Stimulated activated CD8-positive, alpha-beta memory T cell treated with anti-CD3 and anti-CD28 coated beads, Interleukin-15, amount 100 ng/mL, for 1 hour (primary cell): Measurements from ENCODE around the gene ATXN2.
"Not testable (repeated sequence)": the region's sequence is repeated elsewhere in the genome, so short reads cannot be mapped to it uniquely, and the experiment has no call there.

ENCODE experiments used
- DNase-seq: peaks from one replicate; pipeline ENCODE4 v3.0.0-alpha.2; 2020; ENCODE audit warnings: low read depth

ATXN2 gene

DNA sequence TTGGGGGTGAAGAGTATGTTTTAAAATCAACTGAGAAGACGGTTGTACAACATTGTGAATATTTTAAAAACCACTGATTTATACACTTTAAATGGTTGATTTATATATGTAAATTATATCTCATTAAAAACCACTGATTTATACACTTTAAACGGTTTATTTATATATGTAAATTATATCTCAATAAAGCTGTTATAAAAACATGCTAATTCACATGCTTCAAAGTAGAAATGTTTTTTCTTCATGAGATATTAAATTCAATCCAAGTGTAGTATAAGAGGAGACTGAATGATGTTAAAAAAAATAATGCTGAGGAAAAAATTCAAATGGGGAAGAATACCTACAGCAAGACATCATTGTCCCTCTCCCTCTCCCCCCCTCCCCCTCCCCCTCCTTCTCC lies 92.9 kb downstream of the ATXN2 start:
- DNase-seq, result no peak

DNA sequence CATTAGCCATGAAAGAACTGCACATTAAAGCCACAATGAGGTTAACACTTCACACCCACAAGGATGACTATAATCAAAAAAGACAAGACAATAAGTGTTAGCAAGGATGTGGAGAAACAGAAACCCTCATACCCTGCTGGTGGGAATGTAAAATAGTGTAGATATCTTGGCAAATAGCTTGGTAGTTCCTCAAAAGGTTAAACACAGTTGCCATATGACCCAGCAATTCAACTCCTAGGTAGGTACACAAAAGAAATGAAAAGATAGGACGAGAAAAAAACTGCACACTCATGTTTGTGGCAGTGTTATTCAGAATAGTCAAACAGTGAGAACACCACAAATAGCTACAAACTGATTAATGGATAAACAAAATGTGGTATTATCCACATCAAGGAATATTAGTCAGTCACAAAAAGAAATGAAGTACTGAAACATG lies 93.5 kb downstream of the ATXN2 start:
- DNase-seq, result no peak

DNA sequence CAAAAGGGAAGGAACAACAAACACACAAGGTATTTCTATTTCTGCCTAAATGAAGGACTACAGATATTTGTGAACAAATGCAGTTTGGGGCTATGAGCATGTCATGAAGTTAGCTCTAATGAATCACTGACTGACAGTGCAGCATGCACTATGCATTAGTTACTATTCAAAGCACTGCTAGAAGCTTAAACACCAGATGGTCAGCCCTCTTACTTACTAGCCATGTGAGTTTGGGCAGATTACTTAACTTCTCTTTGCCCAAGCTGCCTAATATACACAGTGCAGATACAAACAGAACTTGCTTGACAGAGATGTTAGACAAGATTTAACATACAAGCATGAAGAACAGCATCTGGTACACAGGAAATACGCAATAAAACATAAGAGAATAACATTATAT lies 96.0 kb downstream of the ATXN2 start:
- no peak for DNase-seq

DNA sequence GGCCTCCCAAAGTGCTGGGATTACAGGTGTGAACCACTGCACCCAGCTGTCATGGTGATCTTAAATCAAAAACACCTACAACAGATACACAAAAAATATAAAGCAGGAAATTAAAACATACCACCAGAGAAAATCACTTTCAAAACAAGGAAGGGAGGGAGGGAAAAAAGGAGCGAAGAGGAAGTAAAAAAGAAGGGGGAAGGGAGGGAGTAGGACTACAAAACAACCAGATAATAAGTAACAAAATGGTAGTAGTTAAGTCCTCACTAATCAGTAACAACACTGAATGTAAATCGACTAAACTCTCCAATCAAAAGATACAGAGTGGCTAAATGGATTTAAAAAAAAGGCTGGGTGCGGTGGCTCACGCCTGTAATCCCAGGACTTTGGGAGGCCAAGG lies 104.4 kb downstream of the ATXN2 start:
- no peak for DNase-seq

DNA sequence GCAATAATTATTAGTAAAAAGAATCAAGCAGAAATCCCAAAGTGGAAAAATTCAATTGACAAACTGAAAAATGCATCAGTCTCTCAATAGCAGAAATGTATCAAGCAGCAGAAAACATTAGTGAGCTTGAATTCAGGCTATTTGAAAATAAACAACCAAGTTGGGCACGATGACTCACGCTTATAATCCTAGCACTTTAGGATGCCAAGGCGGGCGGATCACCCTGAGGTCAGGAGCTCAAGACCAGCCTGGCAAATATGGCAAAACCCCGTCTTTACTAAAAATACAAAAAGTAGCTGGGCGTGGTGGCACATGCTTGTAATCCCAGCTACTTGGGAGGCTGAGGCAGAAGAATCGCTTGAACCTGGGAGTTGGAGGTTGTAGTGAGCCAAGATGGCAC lies 106.1 kb downstream of the ATXN2 start:
- not testable (repeated sequence) for DNase-seq

DNA sequence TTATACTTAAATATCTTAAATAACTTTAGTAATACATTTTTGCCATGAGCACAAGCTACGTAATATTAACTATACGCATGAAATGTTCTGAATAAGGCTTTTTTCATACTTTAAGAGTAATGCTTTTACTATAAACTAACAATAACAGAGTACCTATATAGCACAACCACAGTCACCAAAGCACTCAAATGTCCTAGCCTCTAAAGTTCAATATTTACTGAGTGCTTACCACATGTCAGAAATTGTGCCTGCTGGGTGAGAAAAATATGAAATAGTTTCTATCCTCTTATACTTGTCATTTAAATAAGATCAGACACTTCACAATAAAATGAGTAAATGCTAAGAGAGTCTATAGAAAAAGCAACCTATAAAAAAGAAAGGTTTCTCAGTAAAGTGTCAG lies 110.3 kb downstream of the ATXN2 start:
- DNase-seq, result no peak

DNA sequence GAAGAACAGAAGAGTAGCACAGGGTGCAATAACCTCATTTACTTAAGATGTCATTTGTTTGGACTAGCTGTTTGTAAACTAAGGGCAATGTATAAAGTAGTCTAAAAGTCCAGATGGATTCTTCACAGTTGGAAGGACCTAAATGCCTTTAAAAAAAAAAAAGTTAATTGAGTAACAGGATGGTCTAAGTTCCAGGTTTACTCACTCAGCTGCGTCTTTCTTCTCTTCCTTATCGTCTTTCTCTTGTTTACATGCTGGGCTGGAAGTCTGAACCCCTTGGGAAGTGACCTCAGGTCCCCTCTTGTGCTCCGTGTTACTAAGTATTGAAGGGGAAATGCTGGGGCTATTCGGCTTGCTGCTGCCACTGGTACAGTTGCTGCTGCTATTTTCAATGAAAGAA lies 110.8 kb downstream of the ATXN2 start:
- DNase-seq, result no peak

DNA sequence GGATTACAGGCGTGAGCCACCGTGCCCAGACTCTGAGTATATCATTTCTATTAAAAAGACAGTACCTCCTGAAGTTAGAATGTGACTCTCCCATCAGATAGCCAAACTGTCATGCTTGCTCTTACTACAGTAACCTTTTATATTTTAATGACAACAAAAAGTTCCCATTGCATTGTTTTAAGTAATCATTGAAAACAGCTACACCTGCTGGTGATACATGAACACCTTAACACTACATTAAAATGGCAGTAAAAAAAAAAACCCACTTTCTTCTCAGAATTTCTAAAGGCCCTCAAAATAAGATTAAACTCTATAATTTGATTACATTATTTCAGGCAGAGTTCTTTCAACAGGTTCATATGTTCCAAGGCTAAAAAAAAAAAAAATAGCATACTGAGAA lies 116.7 kb downstream of the ATXN2 start:
- DNase-seq, result no peak

DNA sequence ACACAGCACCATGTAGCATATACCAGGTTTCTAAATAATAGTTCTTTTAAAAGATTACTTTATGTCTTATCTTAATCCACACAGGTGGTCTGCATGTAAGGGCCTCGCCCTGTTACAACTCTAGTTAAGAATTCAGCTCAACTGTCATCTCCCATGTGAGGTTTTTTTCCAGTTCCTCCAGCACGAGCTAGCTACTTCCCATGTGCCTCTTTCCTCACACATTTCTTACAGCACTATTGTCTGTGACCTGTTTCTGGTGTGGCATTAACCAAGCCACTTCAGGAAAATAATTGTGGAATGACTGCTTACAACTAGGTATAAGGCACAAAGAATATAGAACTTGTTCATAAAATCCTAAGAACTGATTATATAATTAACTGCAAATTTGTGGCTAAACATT lies 127.9 kb downstream of the ATXN2 start:
- DNase-seq, result no peak

DNA sequence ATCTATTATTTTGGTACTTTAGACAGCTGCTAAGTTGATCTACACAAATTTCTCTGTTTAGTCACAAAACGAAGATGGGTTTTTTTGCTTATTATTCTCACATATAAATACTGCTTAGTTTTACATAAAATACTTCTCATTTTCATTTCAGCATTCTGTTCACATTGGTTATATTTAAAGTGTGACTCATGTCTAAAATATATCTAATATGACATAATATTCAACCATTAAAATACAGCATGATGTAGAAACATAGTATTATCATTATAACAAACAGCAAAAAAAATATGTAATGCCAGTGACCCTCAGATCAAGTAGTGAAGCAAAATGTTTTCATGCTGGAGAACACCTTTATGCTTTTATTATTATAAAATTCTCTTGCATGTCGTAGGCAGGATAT lies 129.7 kb downstream of the ATXN2 start:
- DNase-seq, result no peak

DNA sequence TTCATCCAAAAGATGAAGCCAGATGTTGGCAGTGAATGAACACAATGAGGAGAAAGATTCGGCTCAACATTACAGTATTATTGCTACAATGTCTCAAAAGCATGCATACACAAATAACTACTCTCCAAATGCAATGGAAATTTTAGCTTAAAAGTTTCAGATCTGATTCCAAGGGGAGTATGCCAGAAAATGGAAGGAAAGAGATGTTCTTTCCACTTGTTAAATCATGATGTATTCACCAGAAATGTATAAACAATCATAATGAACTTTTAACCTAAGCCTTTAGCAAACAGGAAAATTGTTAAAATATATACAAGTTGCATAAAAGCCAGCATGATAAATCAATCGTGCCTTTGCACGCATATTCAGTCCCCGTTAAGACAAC lies 131.3 kb downstream of the ATXN2 start:
- no peak for DNase-seq

DNA sequence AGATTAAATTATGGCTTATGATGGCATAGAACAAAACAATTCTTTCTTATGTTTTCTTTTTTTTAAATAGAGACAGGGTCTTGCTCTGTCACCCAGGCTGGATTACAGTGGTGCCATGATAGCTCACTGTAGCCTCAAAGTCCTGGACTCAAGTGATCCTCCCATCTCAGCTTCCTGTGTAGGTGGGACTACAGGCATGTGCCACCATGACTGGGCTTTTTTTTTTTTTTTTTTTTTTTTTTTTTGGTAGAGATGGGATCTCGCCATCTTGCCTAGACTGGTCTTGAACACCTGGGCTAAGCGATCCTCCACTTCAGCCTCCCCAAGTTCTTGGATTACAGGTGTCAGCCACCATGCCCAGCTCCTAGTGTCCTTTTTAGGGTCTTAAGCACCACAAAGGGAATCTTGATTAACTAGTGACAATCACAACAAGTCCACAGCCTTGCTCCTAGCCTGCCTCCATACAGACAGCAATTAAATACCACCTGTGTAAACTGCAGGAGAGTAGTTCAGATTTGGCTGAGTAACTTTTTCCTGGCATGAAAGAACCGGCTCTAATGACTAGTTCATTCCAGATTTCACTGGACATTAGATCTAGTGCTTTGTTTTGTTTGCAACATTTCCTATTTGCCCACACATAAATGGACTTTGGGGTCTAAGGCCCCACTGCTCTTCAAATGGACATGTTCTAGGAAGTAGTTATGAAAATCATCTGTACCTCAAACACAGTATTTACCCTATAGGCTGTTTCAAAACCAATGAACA lies 131.8 kb downstream of the ATXN2 start:
- DNase-seq, result no peak

DNA sequence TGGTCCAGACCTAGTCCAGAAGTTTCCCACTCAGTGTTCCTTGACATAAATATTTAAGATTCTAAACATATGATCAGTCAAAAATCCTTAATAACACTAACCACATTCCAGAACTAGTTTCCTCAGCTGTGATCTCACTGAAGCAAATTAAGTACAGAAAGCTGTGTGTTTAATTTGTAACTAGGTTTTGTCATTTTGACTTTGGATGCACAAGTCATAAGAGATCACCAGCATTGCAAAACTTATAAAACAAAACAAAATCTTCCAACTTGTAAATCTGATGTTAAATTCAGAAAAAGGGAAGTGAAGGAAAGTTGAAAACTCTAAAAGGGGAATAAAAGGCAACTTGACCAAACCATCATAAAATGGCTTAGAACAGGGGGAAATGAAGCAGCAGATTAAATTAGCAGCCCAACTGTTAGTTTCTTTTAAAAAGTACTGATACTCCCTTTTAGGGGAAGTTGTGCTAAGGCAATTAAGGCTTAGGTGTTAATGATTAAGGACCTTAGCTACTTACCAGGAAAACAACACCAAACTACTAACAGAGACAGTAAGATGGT lies 136.8 kb downstream of the ATXN2 start:
- no peak for DNase-seq

DNA sequence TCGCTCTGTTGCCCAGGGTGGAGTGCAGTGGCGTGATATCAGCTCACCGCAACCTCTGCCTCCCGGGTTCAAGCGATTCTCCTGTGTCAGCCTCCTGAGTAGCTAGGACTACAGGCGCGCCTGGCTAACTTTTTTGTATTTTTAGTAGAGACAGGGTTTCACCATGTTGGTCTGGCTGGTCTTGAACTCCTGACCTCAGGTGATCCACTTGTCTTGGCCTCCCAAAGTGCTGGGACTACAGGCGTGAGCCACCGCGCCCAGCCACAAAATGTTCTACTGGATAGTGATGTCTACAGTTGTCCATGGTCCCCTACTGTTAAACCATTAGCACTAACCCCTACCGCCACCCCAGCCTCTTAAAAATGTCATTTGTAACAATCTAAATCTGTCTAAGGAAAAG lies 139.0 kb downstream of the ATXN2 start:
- not testable (repeated sequence) for DNase-seq

DNA sequence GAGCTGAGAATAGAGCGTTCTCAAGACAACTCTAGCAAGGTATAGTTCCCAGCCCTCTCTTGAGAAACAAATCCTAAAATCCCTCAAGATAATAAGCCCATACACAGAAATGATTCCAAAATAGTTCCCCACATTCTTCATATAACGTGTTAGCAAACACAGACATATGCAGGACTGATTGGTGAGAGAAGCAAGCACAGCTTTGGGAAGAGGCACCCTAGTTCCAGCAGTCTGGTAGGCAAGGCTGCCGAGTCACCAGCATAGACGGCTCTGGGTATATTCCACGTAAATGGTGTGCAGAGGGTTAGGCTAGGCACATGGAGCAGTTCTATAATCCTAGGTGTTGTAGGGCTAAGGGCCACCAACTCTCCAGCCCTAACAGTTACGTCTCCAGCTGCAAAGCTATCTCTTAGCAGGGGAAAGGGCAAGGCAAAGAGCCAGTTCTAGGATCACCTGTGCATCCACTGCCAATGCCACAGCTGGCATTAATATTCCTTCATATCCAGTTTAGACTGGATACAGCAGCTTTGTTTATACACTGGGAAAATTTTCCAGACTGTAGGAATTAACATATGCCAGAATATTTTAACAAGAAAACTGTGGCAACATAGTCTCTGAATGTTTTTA lies 140.5 kb downstream of the ATXN2 start:
- no peak for DNase-seq

DNA sequence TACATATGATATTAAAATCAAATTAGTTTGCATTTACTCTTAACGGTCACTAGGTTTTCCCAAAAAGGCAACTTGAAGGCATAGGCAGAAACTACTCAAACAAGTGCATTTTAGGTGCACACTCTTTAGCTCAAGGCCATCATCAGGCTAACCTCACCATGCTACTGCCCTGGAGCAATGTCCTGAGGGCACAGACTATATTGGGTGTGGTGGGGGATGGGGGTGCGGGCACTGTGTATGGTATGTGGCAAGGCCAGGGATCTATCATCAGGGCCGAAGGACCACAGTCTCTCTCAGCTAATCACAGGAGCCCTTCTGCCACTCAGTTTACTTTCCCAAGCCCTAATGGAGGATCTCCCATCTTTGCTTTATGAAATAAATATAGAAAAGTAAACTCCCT lies 141.5 kb downstream of the ATXN2 start:
- no peak for DNase-seq

DNA sequence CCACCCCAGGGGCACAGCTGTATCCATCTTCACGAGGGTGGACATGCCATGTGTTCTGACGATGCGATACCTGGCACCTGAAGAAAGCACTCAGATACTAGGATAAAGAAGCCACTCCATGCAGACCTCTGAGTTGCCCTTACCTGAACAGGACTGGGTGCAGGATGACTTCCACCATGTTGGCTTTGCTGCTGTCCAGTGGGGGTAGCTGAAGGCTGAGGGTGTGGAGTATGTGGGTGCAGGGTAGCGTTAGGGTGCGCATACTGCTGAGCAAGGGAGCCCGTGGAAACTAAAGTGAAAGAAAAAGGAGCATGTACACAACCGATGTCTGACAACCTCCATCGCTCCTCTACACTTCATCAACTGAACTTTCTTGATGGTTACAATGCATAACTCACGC lies 142.0 kb downstream of the ATXN2 start:
- DNase-seq, result no peak

DNA sequence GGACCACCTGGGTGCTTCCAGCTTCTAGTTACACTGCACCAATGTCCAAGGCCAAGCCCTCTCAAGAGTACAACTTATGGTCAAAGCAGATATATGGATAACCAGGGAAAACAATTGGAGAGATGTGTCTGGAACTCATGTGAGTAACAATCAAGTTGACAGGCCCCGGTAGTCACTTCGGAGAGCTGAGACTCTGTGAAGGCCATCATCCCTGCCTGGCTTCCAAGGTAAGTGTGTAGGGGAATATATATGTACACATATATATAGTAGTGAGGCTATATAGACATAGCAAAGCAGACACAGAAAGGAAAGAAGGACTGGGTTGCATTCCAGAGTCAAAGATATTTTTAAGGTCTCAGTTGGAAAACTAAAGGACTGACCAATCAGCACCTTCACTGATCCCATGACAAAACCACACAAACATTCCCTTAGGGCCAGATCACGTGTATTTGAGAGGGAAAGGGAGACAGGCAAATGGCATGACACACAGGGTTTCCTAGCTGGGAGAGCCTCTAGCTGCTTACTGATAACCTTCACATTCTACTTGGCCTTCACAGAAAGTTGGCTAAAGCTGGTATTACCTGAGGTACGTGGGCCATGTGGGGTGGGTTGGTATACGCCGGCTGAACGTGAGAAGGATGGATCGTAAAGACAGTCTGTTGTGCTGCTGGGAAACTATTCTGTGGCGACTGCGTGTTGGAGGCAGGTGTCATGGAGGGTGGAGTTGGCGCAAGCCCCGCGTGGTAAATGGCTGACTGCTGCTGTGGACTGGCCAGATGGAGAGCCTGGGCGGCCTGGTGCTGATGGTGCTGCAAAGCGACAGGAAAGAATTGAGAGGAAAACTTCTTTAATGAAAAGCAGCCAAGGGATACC lies 143.4 kb downstream of the ATXN2 start:
- DNase-seq, result no peak

DNA sequence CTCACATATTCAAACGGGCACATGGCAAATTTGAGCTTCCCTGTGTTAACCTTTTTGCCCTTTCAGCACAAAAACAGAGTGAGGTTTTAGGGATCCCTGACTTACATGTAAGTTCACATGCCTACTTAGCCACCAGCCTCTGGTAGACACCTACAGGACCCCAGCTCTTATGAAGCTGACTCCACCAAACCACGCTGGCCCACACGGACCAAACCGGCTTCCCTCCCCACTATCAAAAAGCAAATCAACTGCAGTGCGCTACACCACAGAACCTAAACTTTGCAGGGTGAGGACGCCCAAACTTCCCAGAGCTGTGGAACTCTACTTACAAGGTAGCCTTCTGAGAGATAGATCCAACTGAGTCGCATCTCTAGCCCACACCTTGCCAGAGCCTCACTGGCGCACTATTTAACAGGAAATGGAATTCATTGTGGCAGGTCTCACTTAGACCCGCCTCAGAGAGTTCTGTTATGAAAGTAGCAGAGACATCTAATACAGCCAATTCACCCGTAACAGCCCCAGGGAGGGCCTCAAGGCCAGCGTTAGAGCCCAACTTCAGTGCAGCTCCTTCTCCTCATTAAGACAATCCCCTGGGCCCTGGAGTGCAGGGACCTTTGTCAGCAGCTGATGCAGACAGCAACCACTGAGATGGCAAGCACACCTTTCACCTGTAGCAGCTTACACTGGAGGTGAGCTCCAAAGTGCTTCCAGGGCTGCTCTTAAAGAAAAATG lies 144.2 kb downstream of the ATXN2 start:
- no peak for DNase-seq

DNA sequence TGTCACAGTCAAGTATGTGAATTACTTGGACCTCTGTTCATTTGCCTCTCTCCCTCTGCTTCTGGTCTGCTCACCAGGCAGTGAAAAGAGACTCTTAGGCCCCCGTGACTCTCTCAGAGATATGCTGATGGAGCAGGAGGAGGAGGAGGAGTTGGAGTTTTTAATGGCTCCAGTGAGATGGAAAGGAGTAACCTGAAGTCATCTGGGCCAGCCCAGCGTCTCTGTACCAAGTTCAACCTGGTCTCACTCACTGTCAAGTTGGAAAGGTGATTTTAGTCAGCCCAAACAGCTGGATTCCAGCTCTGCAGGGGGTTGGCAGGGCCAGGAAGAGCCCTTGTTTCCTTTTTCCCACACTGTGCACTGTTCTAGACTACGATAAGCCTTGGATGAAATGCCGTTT lies 144.8 kb downstream of the ATXN2 start:
- DNase-seq, result no peak

DNA sequence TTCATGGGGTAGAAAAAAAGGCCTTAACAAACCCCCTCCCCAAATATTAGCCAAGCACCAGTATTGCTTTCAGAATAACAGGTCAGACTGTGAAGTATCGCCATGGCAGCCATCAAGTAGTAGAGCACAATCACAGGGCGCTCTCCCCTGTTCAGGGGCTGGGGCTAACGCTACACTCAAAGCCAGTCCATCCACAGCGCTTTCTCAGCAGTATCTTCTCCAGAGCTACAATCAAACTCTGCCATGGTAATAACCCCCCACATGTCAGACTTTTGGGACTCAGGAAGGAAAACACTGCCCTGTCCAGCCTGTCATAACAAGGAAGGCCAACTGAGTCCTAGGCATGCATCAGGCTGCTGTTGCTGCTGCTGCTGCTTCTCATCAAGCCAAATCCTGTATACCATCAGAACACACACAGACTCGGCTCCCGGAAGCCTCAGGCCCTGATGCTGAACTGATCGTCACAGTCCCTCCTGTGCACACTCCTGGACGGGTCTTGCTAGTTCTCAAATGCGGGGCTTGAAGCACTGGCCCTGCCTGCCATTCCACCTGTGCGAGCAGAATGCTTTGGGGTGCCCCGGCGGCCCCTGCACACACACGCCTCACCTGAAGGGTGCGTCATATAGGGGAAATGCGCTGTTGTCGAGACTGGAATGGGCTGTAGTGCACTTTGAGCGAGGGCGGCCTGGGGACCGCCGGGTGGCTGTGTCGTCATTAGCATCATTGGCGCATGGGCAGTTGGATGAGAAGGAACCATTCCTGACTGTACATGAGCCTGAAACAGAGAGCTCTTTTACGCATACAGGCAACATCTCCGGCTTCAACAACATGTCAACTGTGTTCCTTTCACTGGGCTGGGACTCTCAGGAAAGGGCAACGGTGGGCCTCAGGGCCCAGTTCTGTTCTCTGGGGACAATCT lies 145.8 kb downstream of the ATXN2 start:
- DNase-seq, result no peak
